ENCODE data around the gene MYADM.

- TF ChIP-seq CTCF (IDR thresholded peaks at IDR 0.05): no peak
- no peak for TF ChIP-seq POLR2A (IDR thresholded peaks at IDR 0.05)
These were observed 9.1 kb downstream of the MYADM start for GRCh38 chr19:53876651-53877224.

Data from heart left ventricle (tissue), 13 donors.